Effector memory CD8-positive, alpha-beta T cell (primary cell): ENCODE measurements around the gene ARFGEF3.
"Not testable (repeated sequence)": the region's sequence is repeated elsewhere in the genome, so short reads cannot be mapped to it uniquely, and the experiment has no call there.

Experiments
- ATAC-seq: fragments of 150-1000 bp; cut with Tn5 transposase; replicated peaks from 2 replicates; pipeline ENCODE4 v1.10.0; 2021; ENCODE audit warnings: mild to moderate bottlenecking, moderate library complexity
- DNase-seq, 3 experiments: peaks; one replicate each; pipeline ENCODE4 v3.0.0; 2021
- H3K27ac Mint-ChIP-seq, 2 donors: one replicate each; pipeline ENCODE4 v1.8.0; 2022; ENCODE audit warnings: mild to moderate bottlenecking in 2 of 2, mixed read lengths in 2 of 2, moderate library complexity in 2 of 2
- H3K27me3 Mint-ChIP-seq, 2 donors: one replicate each; pipeline ENCODE4 v1.8.0; 2022; ENCODE audit warnings: mixed read lengths in 2 of 2
- H3K36me3 Mint-ChIP-seq: one replicate; pipeline ENCODE4 v1.8.0; 2022; ENCODE audit warnings: mild to moderate bottlenecking, moderate library complexity, mixed read lengths; ENCODE audit not compliant: insufficient read depth
- H3K4me1 Mint-ChIP-seq, 2 donors: one replicate each; pipeline ENCODE4 v1.8.0; 2022; ENCODE audit warnings: low read depth in 2 of 2, mixed read lengths in 2 of 2
- H3K4me3 Mint-ChIP-seq, 2 donors: one replicate each; pipeline ENCODE4 v1.8.0; 2022; ENCODE audit warnings: mild to moderate bottlenecking in 2 of 2, mixed read lengths in 2 of 2, moderate library complexity in 2 of 2
- H3K9me3 Mint-ChIP-seq, 2 donors: one replicate each; pipeline ENCODE4 v1.8.0; 2022; ENCODE audit warnings: mixed read lengths in 2 of 2

ARFGEF3 gene

GRCh38 chr6:138205437-138206094, 43.8 kb downstream of the ARFGEF3 start:
- H3K4me3 Mint-ChIP-seq: no peak overlapping the region
- H3K36me3 Mint-ChIP-seq: peaks cover 3% of the 10 kb centered on the region
- H3K9me3 Mint-ChIP-seq: no peaks in the 10 kb centered on the region
- no peaks in the 10 kb centered on the region for H3K4me1 Mint-ChIP-seq
- DNase-seq (no peak), ATAC-seq (no peak)
- H3K27me3 Mint-ChIP-seq: peaks cover 45 to 56% of the 10 kb centered on the region in 2 donors
- H3K27ac Mint-ChIP-seq: no peak overlapping the region

GRCh38 chr6:138206862-138207261, 45.1 kb downstream of the ARFGEF3 start:
- peaks cover 3% of the 10 kb centered on the region for H3K36me3 Mint-ChIP-seq
- H3K27me3 Mint-ChIP-seq: peaks cover 37 to 47% of the 10 kb centered on the region in 2 donors
- ATAC-seq (no peak), DNase-seq (no peak)
- no peaks in the 10 kb centered on the region for H3K4me1 Mint-ChIP-seq
- H3K9me3 Mint-ChIP-seq: no peaks in the 10 kb centered on the region
- H3K4me3 Mint-ChIP-seq: no peak overlapping the region
- H3K27ac Mint-ChIP-seq: no peak overlapping the region

GRCh38 chr6:138211048-138211581, 49.4 kb downstream of the ARFGEF3 start:
- Mint-ChIP-seq H3K4me1 (no peaks in the 10 kb centered on the region), H3K36me3 (no peaks in the 10 kb centered on the region), H3K4me3 (no peak overlapping the region), H3K9me3 (no peaks in the 10 kb centered on the region), H3K27me3 (peaks cover 35 to 45% of the 10 kb centered on the region in 2 donors), H3K27ac (no peak overlapping the region)
- ATAC-seq (no peak), DNase-seq (no peak)

- ATAC-seq (no peak), DNase-seq (no peak)
- H3K4me3 Mint-ChIP-seq: no peak overlapping the region
- H3K9me3 Mint-ChIP-seq: no peaks in the 10 kb centered on the region
- H3K36me3 Mint-ChIP-seq: no peaks in the 10 kb centered on the region
- H3K27me3 Mint-ChIP-seq: peaks cover 40 to 48% of the 10 kb centered on the region in 2 donors
- no peaks in the 10 kb centered on the region for H3K4me1 Mint-ChIP-seq
- no peak overlapping the region for H3K27ac Mint-ChIP-seq
Measured at GRCh38 chr6:138211601-138212000, 49.9 kb downstream of the ARFGEF3 start.

GRCh38 chr6:138212530-138212929, 50.8 kb downstream of the ARFGEF3 start:
- H3K4me1 Mint-ChIP-seq, DNase-seq, H3K36me3 Mint-ChIP-seq, ATAC-seq, H3K9me3 Mint-ChIP-seq, H3K27ac Mint-ChIP-seq, H3K4me3 Mint-ChIP-seq: not testable (repeated sequence)
- peaks cover 40 to 44% of the 10 kb centered on the region in 2 donors for H3K27me3 Mint-ChIP-seq

- no peaks in the 10 kb centered on the region for H3K4me1 Mint-ChIP-seq
- H3K27me3 Mint-ChIP-seq: peaks cover 36 to 43% of the 10 kb centered on the region in 2 donors
- H3K36me3 Mint-ChIP-seq: no peaks in the 10 kb centered on the region
- H3K4me3 Mint-ChIP-seq: no peak overlapping the region
- ATAC-seq: no peak
- DNase-seq: no peak
- H3K27ac Mint-ChIP-seq: no peak overlapping the region
- no peaks in the 10 kb centered on the region for H3K9me3 Mint-ChIP-seq
Measured at GRCh38 chr6:138215093-138215782, 53.5 kb downstream of the ARFGEF3 start.

GRCh38 chr6:138218449-138218848, 56.7 kb downstream of the ARFGEF3 start, which contains the start of gene PBOV1:
Gene PBOV1, minus strand, starts transcription at chr6:138218491. Its CDS starts 96 bp downstream, at chr6:138218395.
- DNase-seq: no peak
- no peaks in the 10 kb centered on the region for H3K4me1 Mint-ChIP-seq
- H3K27ac Mint-ChIP-seq: no peak within 1 kb of the TSS
- H3K27me3 Mint-ChIP-seq: peaks cover 36 to 51% of the 10 kb centered on the region in 2 donors
- no peaks in the 10 kb centered on the region for H3K36me3 Mint-ChIP-seq
- H3K9me3 Mint-ChIP-seq: no peaks in the 10 kb centered on the region
- no peak within 1 kb of the TSS for H3K4me3 Mint-ChIP-seq
- ATAC-seq: no peak

- H3K27me3 Mint-ChIP-seq: peaks cover 36 to 51% of the 10 kb centered on the region in 2 donors
- ATAC-seq (no peak), DNase-seq (no peak)
- no peaks in the 10 kb centered on the region for H3K4me1 Mint-ChIP-seq
- no peak overlapping the region for H3K4me3 Mint-ChIP-seq
- no peaks in the 10 kb centered on the region for H3K9me3 Mint-ChIP-seq
- H3K27ac Mint-ChIP-seq: no peak overlapping the region
- no peaks in the 10 kb centered on the region for H3K36me3 Mint-ChIP-seq
Measured at GRCh38 chr6:138219398-138219797, 57.7 kb downstream of the ARFGEF3 start.

- no peak for DNase-seq
- no peaks in the 10 kb centered on the region for H3K9me3 Mint-ChIP-seq
- ATAC-seq: no peak
- no peak overlapping the region for H3K4me3 Mint-ChIP-seq
- no peak overlapping the region for H3K27ac Mint-ChIP-seq
- no peaks in the 10 kb centered on the region for H3K36me3 Mint-ChIP-seq
- peaks cover 34 to 48% of the 10 kb centered on the region in 2 donors for H3K27me3 Mint-ChIP-seq
- no peaks in the 10 kb centered on the region for H3K4me1 Mint-ChIP-seq
Measured at GRCh38 chr6:138219901-138220300, 58.2 kb downstream of the ARFGEF3 start.

GRCh38 chr6:138222901-138223546, 61.3 kb downstream of the ARFGEF3 start:
- Mint-ChIP-seq H3K4me1 (no peaks in the 10 kb centered on the region), H3K4me3 (no peak overlapping the region), H3K36me3 (no peaks in the 10 kb centered on the region), H3K27me3 (peaks cover 42 to 47% of the 10 kb centered on the region in 2 donors), H3K27ac (no peak overlapping the region), H3K9me3 (no peaks in the 10 kb centered on the region)
- no peak for DNase-seq
- no peak for ATAC-seq

GRCh38 chr6:138225953-138226352, 64.2 kb downstream of the ARFGEF3 start:
- H3K9me3 Mint-ChIP-seq: no peaks in the 10 kb centered on the region
- no peak overlapping the region for H3K4me3 Mint-ChIP-seq
- H3K36me3 Mint-ChIP-seq: no peaks in the 10 kb centered on the region
- H3K4me1 Mint-ChIP-seq: no peaks in the 10 kb centered on the region
- H3K27ac Mint-ChIP-seq: no peak overlapping the region
- ATAC-seq (no peak), DNase-seq (no peak)
- H3K27me3 Mint-ChIP-seq: peaks cover 45 to 47% of the 10 kb centered on the region in 2 donors

- H3K4me3 Mint-ChIP-seq: no peak overlapping the region
- peak overlapping the region in 1 of 2 donors; percentile 49 for H3K27ac Mint-ChIP-seq
- DNase-seq (no peak), ATAC-seq (no peak)
- H3K9me3 Mint-ChIP-seq: no peaks in the 10 kb centered on the region
- H3K4me1 Mint-ChIP-seq: no peaks in the 10 kb centered on the region
- no peaks in the 10 kb centered on the region for H3K36me3 Mint-ChIP-seq
- peaks cover 45 to 49% of the 10 kb centered on the region in 2 donors for H3K27me3 Mint-ChIP-seq
Measured at GRCh38 chr6:138226700-138227315, 65.1 kb downstream of the ARFGEF3 start.

- ATAC-seq: no peak
- Mint-ChIP-seq H3K9me3 (no peaks in the 10 kb centered on the region), H3K4me3 (no peak overlapping the region), H3K27ac (peak overlapping the region in 1 of 2 donors; percentile 49), H3K27me3 (peaks cover 40 to 49% of the 10 kb centered on the region in 2 donors), H3K4me1 (no peaks in the 10 kb centered on the region), H3K36me3 (no peaks in the 10 kb centered on the region)
- DNase-seq: no peak
Measured at GRCh38 chr6:138227316-138227781, 65.6 kb downstream of the ARFGEF3 start.
